ENCODE results near the gene LMNB1.

DNA sequence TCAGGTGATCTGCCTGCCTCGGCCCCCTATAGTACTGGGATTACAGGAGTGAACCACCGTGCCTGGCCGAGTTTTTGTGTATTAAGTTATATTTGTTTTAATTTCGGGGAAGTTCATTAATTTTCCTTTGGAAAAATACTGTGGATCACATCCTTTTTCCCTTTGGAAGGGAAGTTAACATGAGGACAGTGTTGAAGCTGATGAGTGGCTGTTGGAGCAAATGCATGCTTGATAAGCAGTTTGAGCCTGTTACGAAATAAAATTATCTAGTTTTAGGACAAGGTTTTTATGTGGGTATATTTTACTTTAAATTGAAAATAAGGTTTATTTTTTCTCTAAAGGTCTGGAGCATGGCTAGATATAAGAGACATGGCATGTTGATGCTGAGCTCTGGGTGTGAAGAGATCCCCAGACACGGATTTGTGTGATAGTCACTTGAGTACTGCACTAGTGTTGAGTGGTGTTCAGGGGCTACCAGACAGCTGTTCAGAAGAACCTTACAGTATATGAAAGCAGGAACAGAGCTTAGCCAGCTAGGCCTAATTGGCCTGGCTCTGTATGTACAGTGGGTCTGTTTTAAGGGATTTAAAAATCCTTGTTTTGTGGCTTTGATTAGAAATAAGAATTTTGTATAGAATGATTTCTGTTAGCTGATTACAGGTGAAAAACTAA, 17.4 kb downstream of the LMNB1 start:
- no peak for TF ChIP-seq CTCF (IDR thresholded peaks at IDR 0.05)
- TF ChIP-seq EP300 (IDR thresholded peaks at IDR 0.05; ENCODE audit: low read depth), result no peak
- TF ChIP-seq POLR2A (IDR thresholded peaks at IDR 0.05), result no peak
